B cell (primary cell): ENCODE results near the gene MANEA. TPM values are rescaled to one million over a fixed set of nuclear protein-coding genes. Genes with fewer than 3 reads are reported as not detected.

Experiments
- ATAC-seq: fragments of 200-7000 bp; cut with Tn5 transposase; one replicate; pipeline ENCODE4 v1.10.0; 2021; ENCODE audit warnings: low read depth, mild to moderate bottlenecking, moderate number of reproducible peaks, moderate library complexity
- CTCF ChIA-PET: fragments of 350-600 bp; sonication (Branson Sonifier 250); formaldehyde crosslinking; loops from one replicate; lab custom pipeline; 2021; ENCODE audit warnings: antibody characterized with exemption, inconsistent platforms; lab: Charles Lee
- POLR2A ChIA-PET: fragments of 350-600 bp; sonication (Branson Sonifier 250); formaldehyde crosslinking; loops from one replicate; lab custom pipeline; 2021; ENCODE audit warnings: antibody characterized with exemption; lab: Charles Lee
- DNase-seq: peaks from one replicate; pipeline ENCODE4 v3.0.0; 2013
- H2AFZ ChIP-seq: 2 replicates; pipeline ENCODE4 v1.6.1; 2012; ENCODE audit warnings: mild to moderate bottlenecking, low read depth, low read length; ENCODE audit not compliant: insufficient read depth, poor library complexity, severe bottlenecking
- H3K27ac ChIP-seq, 2 donors: 1 replicate in 1 of 2; 2 replicates in 1 of 2; pipeline ENCODE4 v1.5.1; 2012 to 2013; ENCODE audit warnings: low read length in 2 of 2, mild to moderate bottlenecking in 2 of 2, moderate library complexity in 1 of 2
- H3K27me3 ChIP-seq, 4 experiments: fragments of 200-600 bp in 1 of 4; sonication (generic) in 1 of 4; replicated peaks in 1 of 4; 1 replicate in 2 of 4; 2 replicates in 2 of 4; pipeline versions ENCODE4 v1.6.1 to v1.7.0; 2013 to 2016; ENCODE audit warnings: low read length in 3 of 4, mild to moderate bottlenecking in 2 of 4, mixed read lengths in 1 of 4, moderate library complexity in 1 of 4; ENCODE audit not compliant: insufficient read depth in 4 of 4, control insufficient read depth in 3 of 4; ENCODE audit errors: control extremely low read depth in 1 of 4
- H3K36me3 ChIP-seq, 2 experiments: replicated peaks in 1 of 2; 1 replicate in 1 of 2; 2 replicates in 1 of 2; pipeline versions ENCODE4 v1.6.1 to v1.7.1; 2013; ENCODE audit warnings: low read length in 1 of 2; ENCODE audit not compliant: insufficient read depth in 2 of 2, control insufficient read depth in 1 of 2; ENCODE audit errors: control extremely low read depth in 1 of 2, extremely low read depth in 1 of 2
- H3K4me1 ChIP-seq, 2 donors: fragments of 200-600 bp in 1 of 2; sonication (generic) in 1 of 2; 1 replicate in 1 of 2; 2 replicates in 1 of 2; pipeline versions ENCODE4 v1.5.1 to v1.6.1; 2013 to 2017; ENCODE audit warnings: low read length in 2 of 2; ENCODE audit not compliant: control insufficient read depth in 2 of 2, insufficient read depth in 2 of 2
- H3K4me2 ChIP-seq: replicated peaks from 2 replicates; pipeline ENCODE3; 2012; ENCODE audit warnings: mild to moderate bottlenecking, low read depth, low read length; ENCODE audit not compliant: poor library complexity, severe bottlenecking
- H3K4me3 ChIP-seq, 5 experiments: fragments of 200-600 bp in 1 of 5; sonication (generic) in 1 of 5; 1 replicate in 3 of 5; 2 replicates in 2 of 5; pipeline versions ENCODE4 v1.5.1 to v1.7.0; 2011 to 2016; ENCODE audit warnings: low read length in 4 of 5, mild to moderate bottlenecking in 4 of 5, low read depth in 2 of 5, control low read depth in 1 of 5, moderate library complexity in 1 of 5; ENCODE audit not compliant: insufficient read depth in 1 of 5; ENCODE audit errors: control extremely low read depth in 1 of 5, extremely low read depth in 1 of 5
- H3K79me2 ChIP-seq: fragments of 200-600 bp; sonication (generic); one replicate; pipeline ENCODE4 v1.6.0; 2016; ENCODE audit warnings: low read length; ENCODE audit not compliant: control insufficient read depth, insufficient read depth
- H3K9ac ChIP-seq: fragments of 200-600 bp; sonication (generic); 2 replicates; pipeline ENCODE4 v1.6.1; 2017; ENCODE audit warnings: mild to moderate bottlenecking, low read length, moderate library complexity
- H3K9me3 ChIP-seq, 3 donors: one replicate each; pipeline versions ENCODE4 v1.6.1 to v1.7.1; 2013; ENCODE audit warnings: low read length in 2 of 3; ENCODE audit not compliant: control insufficient read depth in 2 of 3, insufficient read depth in 1 of 3; ENCODE audit errors: control extremely low read depth in 1 of 3
- H4K20me1 ChIP-seq: 2 replicates; pipeline ENCODE4 v1.6.0; 2012; ENCODE audit warnings: mild to moderate bottlenecking, low read length; ENCODE audit not compliant: insufficient read depth, control insufficient read depth, poor library complexity, severe bottlenecking
- H3K27ac Mint-ChIP-seq: one replicate; pipeline ENCODE4 v1.8.0; 2021; ENCODE audit warnings: mixed read lengths
- H3K27me3 Mint-ChIP-seq: one replicate; pipeline ENCODE4 v1.8.0; 2021; ENCODE audit warnings: mixed read lengths
- H3K4me1 Mint-ChIP-seq: one replicate; pipeline ENCODE4 v1.8.0; 2021; ENCODE audit warnings: mixed read lengths
- H3K4me3 Mint-ChIP-seq: one replicate; pipeline ENCODE4 v1.8.0; 2021; ENCODE audit warnings: mixed read lengths
- H3K9me3 Mint-ChIP-seq: one replicate; pipeline ENCODE4 v1.8.0; 2022; ENCODE audit warnings: mixed read lengths; ENCODE audit not compliant: insufficient read depth
- CTCF ChIP-seq: fragments of 200-600 bp; IDR thresholded peaks from one replicate; pipeline ENCODE4 v1.8.0; 2022; ENCODE audit warnings: antibody characterized with exemption, mild to moderate bottlenecking
- EZH2 ChIP-seq: IDR thresholded peaks from 2 replicates; pipeline ENCODE4 v1.6.1; 2012; ENCODE audit warnings: borderline replicate concordance, low read depth, mild to moderate bottlenecking, moderate library complexity, low read length; ENCODE audit not compliant: insufficient read depth, poor library complexity, severe bottlenecking
- WGBS: methylation state at CpG from one replicate; pipeline ENCODE4 v1.1.5; 2013; ENCODE audit warnings: missing lambda C conversion rate; ENCODE audit not compliant: insufficient coverage; 5-methylcytosine and 5-hydroxymethylcytosine counted together
- intact Hi-C: fragments of 100-400 bp; cut with micrococcal nuclease; formaldehyde crosslinking; loops from one replicate; pipeline ENCODE4 v1.10.0; 2022
- polyA plus RNA-seq: library from polyadenylated mRNA; depleted of rRNA; stranded (reverse); fragments of >200 nt; gene quantifications from 2 replicates; pipeline ENCODE4 v1.2.3, GENCODE V29; 2012
- total RNA-seq, 2 donors: library from RNA; stranded (reverse); fragments of 120-200 nt in 1 of 2; gene quantifications; 1 replicate in 1 of 2; 2 replicates in 1 of 2; pipeline versions ENCODE4 v1.2.3 to v1.2.4, GENCODE V29; 2013 to 2022

The MANEA gene
- total and polyA plus RNA-seq, 2 donors (not counting 1 experiment from before 2014, with no cell fraction given) = 2.4 to 9.0 TPM

- H3K27me3 ChIP-seq = no peaks in the 10 kb centered on the region
- H3K4me3 ChIP-seq = no peak overlapping the region
- DNase-seq (no peak), ATAC-seq (no peak)
- ChIA-PET POLR2A (no interaction called here), CTCF (no interaction called here)
- H3K9me3 ChIP-seq = no peaks in the 10 kb centered on the region
- H3K4me1 ChIP-seq = no peaks in the 10 kb centered on the region
- no peaks in the 10 kb centered on the region for H3K79me2 ChIP-seq
- H3K9me3 Mint-ChIP-seq = peaks cover 3% of the 10 kb centered on the region
- H4K20me1 ChIP-seq = no peaks in the 10 kb centered on the region
- no peaks in the 10 kb centered on the region for H3K36me3 ChIP-seq
- no peak overlapping the region for H3K27ac Mint-ChIP-seq
- intact Hi-C loops = no loop called here
- no peak overlapping the region for H2AFZ ChIP-seq
- H3K27me3 Mint-ChIP-seq = peaks cover 9% of the 10 kb centered on the region
- no peak overlapping the region for H3K9ac ChIP-seq
- H3K27ac ChIP-seq = no peak overlapping the region
- H3K4me1 Mint-ChIP-seq = no peaks in the 10 kb centered on the region
- no peak overlapping the region for H3K4me2 ChIP-seq
- no CpG with 5 or more reads among the region's 1 CpG for WGBS
- TF ChIP-seq CTCF = no peak
- no peak for TF ChIP-seq EZH2
- no peak overlapping the region for H3K4me3 Mint-ChIP-seq
Observed at GRCh38 chr6:95529762-95530161, 47.6 kb upstream of the MANEA start.

GRCh38 chr6:95530176-95530819 is 47.0 kb upstream of the MANEA start:
- H3K27me3 Mint-ChIP-seq = peaks cover 5% of the 10 kb centered on the region
- Histone ChIP-seq H2AFZ (no peak overlapping the region), H3K4me3 (no peak overlapping the region), H3K36me3 (no peaks in the 10 kb centered on the region), H3K9me3 (no peaks in the 10 kb centered on the region), H3K79me2 (no peaks in the 10 kb centered on the region), H3K4me2 (no peak overlapping the region), H3K27me3 (no peaks in the 10 kb centered on the region), H3K27ac (no peak overlapping the region), H3K4me1 (no peaks in the 10 kb centered on the region), H3K9ac (no peak overlapping the region), H4K20me1 (no peaks in the 10 kb centered on the region)
- H3K9me3 Mint-ChIP-seq = no peaks in the 10 kb centered on the region
- POLR2A ChIA-PET = no interaction called here
- intact Hi-C loops = no loop called here
- WGBS = no CpG with 5 or more reads among the region's 3 CpGs
- CTCF ChIA-PET = no interaction called here
- no peak for TF ChIP-seq CTCF
- no peak for TF ChIP-seq EZH2
- H3K27ac Mint-ChIP-seq = no peak overlapping the region
- no peak overlapping the region for H3K4me3 Mint-ChIP-seq
- DNase-seq (no peak), ATAC-seq (no peak)
- H3K4me1 Mint-ChIP-seq = no peaks in the 10 kb centered on the region
